ENCODE results near the gene HLA-DOA.

Gene HLA-DOA

GRCh38 chr6:32979720-32980487 lies 29.5 kb downstream of the HLA-DOA start:
- TF ChIP-seq EZH2phosphoT487 (IDR thresholded peaks at IDR 0.05; ENCODE audit: low read depth) (no peak), CTCF (IDR thresholded peaks at IDR 0.05; ENCODE audit: low read depth, low read length) (no peak)
- Histone ChIP-seq H4K20me1 (ENCODE audit: insufficient read depth, low read length) (peaks cover 81% of the 10 kb centered on the region), H3K4me3 (ENCODE audit: low read length) (no peak overlapping the region), H3K4me2 (ENCODE audit: low read length) (no peak overlapping the region), H3K79me2 (ENCODE audit: low read length) (peaks cover 51% of the 10 kb centered on the region), H3K9me3 (ENCODE audit: insufficient read depth, low read length) (no peaks in the 10 kb centered on the region), H2AFZ (ENCODE audit: low read depth, low read length) (no peak overlapping the region), H3K27ac (ENCODE audit: low read length) (no peak overlapping the region), H3K4me1 (ENCODE audit: low read length) (no peaks in the 10 kb centered on the region), H3K36me3 (replicated peaks; ENCODE audit: low read depth, low read length) (peaks cover 78% of the 10 kb centered on the region), H3K27me3 (ENCODE audit: low read depth, low read length) (no peaks in the 10 kb centered on the region), H3K9ac (ENCODE audit: low read length) (no peak overlapping the region)

- Histone ChIP-seq H3K4me2 (ENCODE audit: low read length) (no peak overlapping the region), H4K20me1 (ENCODE audit: insufficient read depth, low read length) (peaks cover 91% of the 10 kb centered on the region)
- TF ChIP-seq CTCF (IDR thresholded peaks at IDR 0.05; ENCODE audit: low read depth, low read length) (no peak), EZH2phosphoT487 (IDR thresholded peaks at IDR 0.05; ENCODE audit: low read depth) (no peak)
Measured at GRCh38 chr6:32977953-32978324, 31.5 kb downstream of the HLA-DOA start.

GRCh38 chr6:32977272-32977952 lies 32.0 kb downstream of the HLA-DOA start:
- Histone ChIP-seq H3K79me2 (ENCODE audit: low read length) (peaks cover 76% of the 10 kb centered on the region), H3K4me3 (ENCODE audit: low read length) (no peak overlapping the region), H3K9me3 (ENCODE audit: insufficient read depth, low read length) (no peaks in the 10 kb centered on the region), H3K36me3 (replicated peaks; ENCODE audit: low read depth, low read length) (peaks cover 97% of the 10 kb centered on the region), H2AFZ (ENCODE audit: low read depth, low read length) (no peak overlapping the region), H4K20me1 (ENCODE audit: insufficient read depth, low read length) (peaks cover 95% of the 10 kb centered on the region), H3K4me2 (ENCODE audit: low read length) (no peak overlapping the region), H3K4me1 (ENCODE audit: low read length) (peaks cover 3% of the 10 kb centered on the region; the same call in 1 of the 2 replicates), H3K27me3 (ENCODE audit: low read depth, low read length) (no peaks in the 10 kb centered on the region), H3K9ac (ENCODE audit: low read length) (no peak overlapping the region), H3K27ac (ENCODE audit: low read length) (no peak overlapping the region)
- TF ChIP-seq EZH2phosphoT487 (IDR thresholded peaks at IDR 0.05; ENCODE audit: low read depth) (no peak), CTCF (IDR thresholded peaks at IDR 0.05; ENCODE audit: low read depth, low read length) (no peak)

More at GRCh38 chr6:32977953-32978324, 31.5 kb downstream of the HLA-DOA start:
- H3K36me3 ChIP-seq (replicated peaks; ENCODE audit: low read depth, low read length): peaks cover 97% of the 10 kb centered on the region
- no peak overlapping the region for H3K4me3 ChIP-seq (ENCODE audit: low read length)
- H3K79me2 ChIP-seq (ENCODE audit: low read length): peaks cover 70% of the 10 kb centered on the region
- H3K4me1 ChIP-seq (ENCODE audit: low read length): peaks cover 3% of the 10 kb centered on the region; the same call in 1 of the 2 replicates
- H2AFZ ChIP-seq (ENCODE audit: low read depth, low read length): no peak overlapping the region
- no peaks in the 10 kb centered on the region for H3K9me3 ChIP-seq (ENCODE audit: insufficient read depth, low read length)
- H3K9ac ChIP-seq (ENCODE audit: low read length): no peak overlapping the region
- H3K27me3 ChIP-seq (ENCODE audit: low read depth, low read length): no peaks in the 10 kb centered on the region
- H3K27ac ChIP-seq (ENCODE audit: low read length): no peak overlapping the region

DNA sequence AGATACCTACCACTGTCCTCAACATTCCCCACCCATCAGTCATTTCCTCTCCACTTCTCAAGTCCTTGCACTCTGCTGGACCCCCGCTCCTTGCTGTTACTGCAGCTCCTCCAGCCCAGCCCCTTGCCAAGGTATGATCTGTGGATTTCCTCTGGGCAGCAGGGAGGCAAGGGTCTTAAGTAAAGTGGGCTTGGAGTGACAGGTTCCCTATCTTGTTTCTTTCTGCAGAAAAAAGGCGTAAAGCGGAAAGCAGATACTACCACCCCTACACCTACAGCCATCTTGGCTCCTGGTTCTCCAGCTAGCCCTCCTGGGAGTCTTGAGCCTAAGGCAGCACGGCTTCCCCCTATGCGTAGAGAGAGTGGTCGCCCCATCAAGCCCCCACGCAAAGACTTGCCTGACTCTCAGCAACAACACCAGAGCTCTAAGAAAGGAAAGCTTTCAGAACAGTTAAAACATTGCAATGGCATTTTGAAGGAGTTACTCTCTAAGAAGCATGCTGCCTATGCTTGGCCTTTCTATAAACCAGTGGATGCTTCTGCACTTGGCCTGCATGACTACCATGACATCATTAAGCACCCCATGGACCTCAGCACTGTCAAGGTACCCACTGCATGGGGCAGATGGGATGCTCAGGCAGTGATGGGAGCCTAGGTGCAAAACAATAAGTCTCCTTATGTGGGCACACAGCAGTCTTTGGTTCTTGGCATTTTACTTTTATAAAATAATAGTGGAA lies 32.9 kb downstream of the HLA-DOA start:
- Histone ChIP-seq H3K27me3 (ENCODE audit: low read depth, low read length) (no peaks in the 10 kb centered on the region), H3K9ac (ENCODE audit: low read length) (no peak overlapping the region), H3K4me1 (ENCODE audit: low read length) (peaks cover 3% of the 10 kb centered on the region; the same call in 1 of the 2 replicates), H3K27ac (ENCODE audit: low read length) (no peak overlapping the region), H2AFZ (ENCODE audit: low read depth, low read length) (no peak overlapping the region), H3K4me2 (ENCODE audit: low read length) (no peak overlapping the region), H3K9me3 (ENCODE audit: insufficient read depth, low read length) (no peaks in the 10 kb centered on the region), H3K36me3 (replicated peaks; ENCODE audit: low read depth, low read length) (peaks cover 92% of the 10 kb centered on the region), H4K20me1 (ENCODE audit: insufficient read depth, low read length) (peaks cover 90% of the 10 kb centered on the region), H3K79me2 (ENCODE audit: low read length) (peaks cover 80% of the 10 kb centered on the region), H3K4me3 (ENCODE audit: low read length) (no peak overlapping the region)
- TF ChIP-seq EZH2phosphoT487 (IDR thresholded peaks at IDR 0.05; ENCODE audit: low read depth) (no peak), CTCF (IDR thresholded peaks at IDR 0.05; ENCODE audit: low read depth, low read length) (no peak)
